ENCODE measurements around the gene EBNA1BP2. TPM values are rescaled to one million over a fixed set of nuclear protein-coding genes. Genes with fewer than 3 reads are reported as not detected.
"Not testable (repeated sequence)": the region's sequence is repeated elsewhere in the genome, so short reads cannot be mapped to it uniquely, and the experiment has no call there.

The EBNA1BP2 gene
- total RNA-seq, 2 experiments from 2014 or later = 115 TPM

GRCh38 chr1:43123031-43123430, 49.1 kb downstream of the EBNA1BP2 start:
- Mint-ChIP-seq H3K9me3 (no peaks in the 10 kb centered on the region), H3K4me3 (no peak overlapping the region), H3K4me1 (ENCODE audit: low read depth) (no peaks in the 10 kb centered on the region), H3K27me3 (peaks cover 19% of the 10 kb centered on the region), H3K36me3 (ENCODE audit: low read depth) (no peaks in the 10 kb centered on the region), H3K27ac (no peak overlapping the region)
- intact Hi-C loops (cut with micrococcal nuclease) = no loop called here
- CTCF ChIA-PET = no interaction called here
- ATAC-seq = no peak
- TF ChIP-seq, protein P1, sequence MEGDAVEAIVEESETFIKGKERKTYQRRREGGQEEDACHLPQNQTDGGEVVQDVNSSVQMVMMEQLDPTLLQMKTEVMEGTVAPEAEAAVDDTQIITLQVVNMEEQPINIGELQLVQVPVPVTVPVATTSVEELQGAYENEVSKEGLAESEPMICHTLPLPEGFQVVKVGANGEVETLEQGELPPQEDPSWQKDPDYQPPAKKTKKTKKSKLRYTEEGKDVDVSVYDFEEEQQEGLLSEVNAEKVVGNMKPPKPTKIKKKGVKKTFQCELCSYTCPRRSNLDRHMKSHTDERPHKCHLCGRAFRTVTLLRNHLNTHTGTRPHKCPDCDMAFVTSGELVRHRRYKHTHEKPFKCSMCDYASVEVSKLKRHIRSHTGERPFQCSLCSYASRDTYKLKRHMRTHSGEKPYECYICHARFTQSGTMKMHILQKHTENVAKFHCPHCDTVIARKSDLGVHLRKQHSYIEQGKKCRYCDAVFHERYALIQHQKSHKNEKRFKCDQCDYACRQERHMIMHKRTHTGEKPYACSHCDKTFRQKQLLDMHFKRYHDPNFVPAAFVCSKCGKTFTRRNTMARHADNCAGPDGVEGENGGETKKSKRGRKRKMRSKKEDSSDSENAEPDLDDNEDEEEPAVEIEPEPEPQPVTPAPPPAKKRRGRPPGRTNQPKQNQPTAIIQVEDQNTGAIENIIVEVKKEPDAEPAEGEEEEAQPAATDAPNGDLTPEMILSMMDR (IDR thresholded peaks at IDR 0.05) = no peak
- POLR2A ChIA-PET = no interaction called here
- DNase-seq = no peak

GRCh38 chr1:43121256-43121900, 50.7 kb downstream of the EBNA1BP2 start:
- Mint-ChIP-seq H3K4me3 (no peak overlapping the region), H3K27ac (no peak overlapping the region), H3K27me3 (peaks cover 11% of the 10 kb centered on the region), H3K36me3 (ENCODE audit: low read depth) (no peaks in the 10 kb centered on the region), H3K9me3 (no peaks in the 10 kb centered on the region), H3K4me1 (ENCODE audit: low read depth) (no peaks in the 10 kb centered on the region)
- ChIA-PET CTCF (interaction anchor here (0.7 kb wide), 1 partner anchor 302 kb away, joined by 3 read pairs; no protein-coding TSS in a partner anchor), POLR2A (no interaction called here)
- intact Hi-C loops (cut with micrococcal nuclease) = no loop called here
- ATAC-seq (no peak), DNase-seq (no peak)
- TF ChIP-seq, protein P1 (IDR thresholded peaks at IDR 0.05) = no peak

DNA sequence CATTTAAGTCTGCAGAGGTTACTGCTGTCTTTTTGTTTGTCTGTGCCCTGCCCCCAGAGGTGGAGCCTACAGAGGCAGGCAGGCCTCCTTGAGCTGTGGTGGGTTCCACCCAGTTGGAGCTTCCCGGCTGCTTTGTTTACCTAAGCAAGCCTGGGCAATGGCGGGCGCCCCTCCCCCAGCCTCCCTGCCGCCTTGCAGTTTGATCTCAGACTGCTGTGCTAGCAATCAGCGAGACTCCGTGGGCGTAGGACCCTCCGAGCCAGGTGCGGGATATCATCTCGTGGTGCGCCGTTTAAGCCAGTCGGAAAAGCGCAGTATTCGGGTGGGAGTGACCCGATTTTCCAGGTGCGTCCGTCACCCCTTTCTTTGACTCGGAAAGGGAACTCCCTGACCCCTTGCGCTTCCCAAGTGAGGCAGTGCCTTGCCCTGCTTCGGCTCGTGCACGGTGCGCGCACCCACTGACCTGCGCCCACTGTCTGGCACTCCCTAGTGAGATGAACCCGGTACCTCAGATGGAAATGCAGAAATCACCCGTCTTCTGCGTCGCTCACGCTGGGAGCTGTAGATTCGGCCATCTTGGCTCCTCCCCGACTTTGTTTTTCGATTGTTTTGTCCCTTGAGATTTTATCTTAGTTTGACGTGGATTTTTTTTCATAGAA, 52.0 kb downstream of the EBNA1BP2 start:
- DNase-seq; H3K4me3 Mint-ChIP-seq; H3K27ac Mint-ChIP-seq; ATAC-seq; intact Hi-C loops (cut with micrococcal nuclease); POLR2A ChIA-PET; H3K36me3 Mint-ChIP-seq (ENCODE audit: low read depth); H3K9me3 Mint-ChIP-seq; H3K4me1 Mint-ChIP-seq (ENCODE audit: low read depth); CTCF ChIA-PET: not testable (repeated sequence)
- peaks cover 11% of the 10 kb centered on the region for H3K27me3 Mint-ChIP-seq

Small RNA genes within 50 kb of the gene (microRNA-seq; reads per million reads assigned to microRNA genes)
- not detected for gene MIR6733 (ENCODE audit: borderline microRNAs expressed, borderline replicate concordance)

Other genes with a start within 250 kb of the EBNA1BP2 start
- 100 to 1,000 TPM; 158 to 162 TPM for gene SLC2A1, start 213.4 kb downstream of the EBNA1BP2 start, total RNA-seq
- under 1 TPM; 0.18 to 0.23 TPM for gene CFAP57, start within 50 bp of the EBNA1BP2 start, total RNA-seq
- gene TMEM125, start 97.7 kb upstream of the EBNA1BP2 start, total RNA-seq = under 1 TPM in 1 of 2 experiments, not detected in 1; 0.81 TPM
- not detected for gene C1orf210, start 113.3 kb upstream of the EBNA1BP2 start, total RNA-seq
- under 1 TPM in 1 of 2 experiments, not detected in 1; 0.25 TPM for gene TIE1, start 128.7 kb upstream of the EBNA1BP2 start, total RNA-seq
- not detected for gene MPL, start 165.5 kb upstream of the EBNA1BP2 start, total RNA-seq
- gene CDC20, start 186.7 kb upstream of the EBNA1BP2 start, total RNA-seq = 100 to 1,000 TPM; 160 to 167 TPM
- gene ELOVL1, start 195.7 kb upstream of the EBNA1BP2 start, total RNA-seq = 10 to 100 TPM; 45.4 to 49.2 TPM
- gene MED8, start 217.5 kb upstream of the EBNA1BP2 start, total RNA-seq = 10 to 100 TPM; 33.5 to 34.5 TPM
- gene SZT2, start 217.6 kb upstream of the EBNA1BP2 start, total RNA-seq = 10 to 100 TPM; 30.1 to 33.3 TPM